Endothelial cell of umbilical vein (primary cell): Measurements from ENCODE around the gene AASDH. TPM values are rescaled to one million over a fixed set of nuclear protein-coding genes. Genes with fewer than 3 reads are reported as not detected.

Source experiments
- BruUV-seq: library from RNA; stranded (reverse); fragments of 400-500 nt; replicated peaks from 2 replicates; lab custom pipeline; 2021; lab: Mats Ljungman, UMichigan
- CTCF ChIA-PET: fragments of 300-600, 350-600 bp; sonication (Branson Sonifier 250); formaldehyde crosslinking; loops from one replicate; lab custom pipeline; 2021; ENCODE audit warnings: antibody characterized with exemption, inconsistent platforms; lab: Charles Lee
- POLR2A ChIA-PET: fragments of 300-600, 350-600 bp; sonication (Branson Sonifier 250); formaldehyde crosslinking; loops from one replicate; lab custom pipeline; 2021; ENCODE audit warnings: antibody characterized with exemption, inconsistent platforms; lab: Charles Lee
- DNase-seq: peaks from one replicate; pipeline ENCODE4 v3.0.0-alpha.2; 2011; ENCODE audit warnings: low read depth, low spot score
- FAIRE-seq: peaks from 2 replicates; lab custom pipeline; 2011; peaks lifted over from hg19 to GRCh38; lab: Jason Lieb, UNC
- H2AFZ ChIP-seq: 2 replicates; pipeline ENCODE4 v1.6.0; 2012; ENCODE audit warnings: low read depth, low read length, control low read depth, inconsistent platforms
- H3K27ac ChIP-seq: 2 replicates; pipeline ENCODE4 v1.5.1; 2011; ENCODE audit warnings: low read depth, mild to moderate bottlenecking, control low read depth, low read length, moderate library complexity; ENCODE audit not compliant: insufficient read depth
- H3K27me3 ChIP-seq, 2 experiments: 2 replicates each; pipeline versions ENCODE4 v1.6.0 to v1.6.1; 2011; ENCODE audit warnings: low read length in 2 of 2, mixed read lengths in 1 of 2; ENCODE audit not compliant: control insufficient read depth in 2 of 2, insufficient read depth in 2 of 2
- H3K36me3 ChIP-seq, 2 experiments: 2 replicates in 1 of 2; 3 replicates in 1 of 2; pipeline ENCODE4 v1.5.1; 2011; ENCODE audit warnings: low read length in 2 of 2, mild to moderate bottlenecking in 1 of 2, moderate library complexity in 1 of 2; ENCODE audit not compliant: control insufficient read depth in 2 of 2, insufficient read depth in 2 of 2; ENCODE audit errors: extremely low read depth in 1 of 2
- H3K4me1 ChIP-seq: 3 replicates; pipeline ENCODE4 v1.5.1; 2011; ENCODE audit warnings: mild to moderate bottlenecking, low read length; ENCODE audit not compliant: control insufficient read depth, insufficient read depth; ENCODE audit errors: extremely low read depth
- H3K4me2 ChIP-seq: 2 replicates; pipeline ENCODE4 v1.6.1; 2011; ENCODE audit warnings: low read length, control low read depth, mixed read lengths; ENCODE audit not compliant: insufficient read depth
- H3K4me3 ChIP-seq, 3 experiments: fragments of 200-600 bp in 1 of 3; sonication (generic), shearing (Covaris generic) in 1 of 3; replicated peaks in 1 of 3; 2 replicates each; pipeline ENCODE4 v1.5.1; 2011 to 2016; ENCODE audit warnings: control low read depth in 3 of 3, low read length in 3 of 3, mild to moderate bottlenecking in 2 of 3, inconsistent platforms in 1 of 3, low read depth in 1 of 3, moderate library complexity in 1 of 3; ENCODE audit not compliant: insufficient read depth in 1 of 3
- H3K79me2 ChIP-seq: 2 replicates; pipeline ENCODE4 v1.6.0; 2012; ENCODE audit warnings: low read length, inconsistent platforms; ENCODE audit not compliant: control insufficient read depth, insufficient read depth
- H3K9ac ChIP-seq: replicated peaks from 2 replicates; pipeline ENCODE3; 2011; ENCODE audit warnings: low read length, control low read depth; ENCODE audit not compliant: insufficient read depth; ENCODE audit errors: extremely low read depth
- H3K9me1 ChIP-seq: replicated peaks from 3 replicates; pipeline ENCODE4 v1.6.0; 2011; ENCODE audit warnings: mild to moderate bottlenecking, low read length; ENCODE audit not compliant: control insufficient read depth, insufficient read depth; ENCODE audit errors: extremely low read depth
- H3K9me3 ChIP-seq: replicated peaks from 2 replicates; pipeline ENCODE4 v1.5.1; 2012; ENCODE audit warnings: low read length, inconsistent platforms; ENCODE audit not compliant: control insufficient read depth, insufficient read depth
- H4K20me1 ChIP-seq: replicated peaks from 2 replicates; pipeline ENCODE3; 2011; ENCODE audit warnings: mild to moderate bottlenecking, low read length; ENCODE audit not compliant: control insufficient read depth, insufficient read depth; ENCODE audit errors: extremely low read depth
- FOS ChIP-seq: IDR thresholded peaks from 2 replicates; pipeline ENCODE4 v1.6.1; 2011; ENCODE audit warnings: mild to moderate bottlenecking, low read length, moderate library complexity, borderline replicate concordance; ENCODE audit not compliant: insufficient read depth
- JUN ChIP-seq: IDR thresholded peaks from 2 replicates; pipeline ENCODE4 v1.6.1; 2011; ENCODE audit warnings: borderline replicate concordance, low read depth; ENCODE audit not compliant: insufficient read length, insufficient read depth
- POLR2A ChIP-seq: IDR thresholded peaks from 2 replicates; pipeline ENCODE4 v1.6.1; 2012; ENCODE audit warnings: low read depth, mild to moderate bottlenecking, control low read depth, low read length
- dilution Hi-C: fragments of 300-500 bp; cut with MboI; formaldehyde crosslinking; loops from one replicate; pipeline ENCODE4 v1.15.0; 2019; ENCODE audit warnings: low sequenced_read_pairs; ENCODE audit not compliant: extremely low pct_ligation_motif_present
- intact Hi-C: fragments of 100-400 bp; cut with micrococcal nuclease; formaldehyde crosslinking; loops from one replicate; pipeline ENCODE4 v1.10.0; 2022
- polyA plus RNA-seq, 4 experiments: library from polyadenylated mRNA; depleted of rRNA in 3 of 4; stranded (reverse) in 3 of 4; unstranded in 1 of 4; fragments of >200 nt; gene quantifications; 2 replicates each; pipeline versions ENCODE4 v1.2.1 to v1.2.3, GENCODE V29; 2011 to 2012; ENCODE audit warnings: missing spikeins in 1 of 4
- small RNA-seq: library from RNA; depleted of rRNA; stranded (forward); fragments of <200 nt; gene quantifications from one replicate; pipeline ENCODE3, GENCODE V24; 2012; ENCODE audit warnings: low replicate concordance, low read depth; ENCODE audit not compliant: insufficient read depth, insufficient read length
- total RNA-seq: library from RNA; stranded (reverse); gene quantifications from 2 replicates; pipeline ENCODE4 v1.2.3, GENCODE V29; 2021

AASDH gene
- total and polyA plus RNA-seq, 2 donors (not counting 3 experiments of a cell fraction or from before 2014, with no cell fraction given), result 4.2 to 9.5 TPM

DNA sequence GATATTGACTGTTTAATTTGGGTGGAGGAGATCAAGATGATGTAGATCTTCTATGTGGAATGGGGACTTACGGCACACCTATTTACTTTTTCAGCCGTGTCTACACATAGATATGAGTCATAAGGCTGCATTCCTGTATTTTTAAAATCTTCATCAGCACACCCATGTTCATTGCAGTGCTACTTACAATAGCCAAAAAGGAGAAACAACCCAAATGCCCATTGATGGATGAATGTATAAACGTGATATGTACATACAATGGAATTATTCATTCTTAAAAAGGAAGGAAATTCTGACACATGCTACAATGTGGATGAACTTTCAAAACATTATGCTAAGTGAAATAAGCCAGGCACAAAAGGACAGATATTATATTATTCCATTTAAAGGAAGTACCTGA lies 98.6 kb downstream of the AASDH start:
- H3K27me3 ChIP-seq, result no peaks in the 10 kb centered on the region
- no peak overlapping the region for H2AFZ ChIP-seq
- DNase-seq (peak; percentile 59), FAIRE-seq (peak; percentile 81)
- CTCF ChIA-PET, result no interaction called here
- H3K79me2 ChIP-seq, result no peaks in the 10 kb centered on the region
- no peak overlapping the region for H3K27ac ChIP-seq
- no TSS peak for BruUV-seq
- H3K4me2 ChIP-seq, result peak overlapping the region; percentile 2
- no peaks in the 10 kb centered on the region for H3K36me3 ChIP-seq
- dilution Hi-C loops (no loop called here), intact Hi-C loops (no loop called here)
- TF ChIP-seq JUN (peak; percentile 64), FOS (peak; percentile 56), POLR2A (no peak)
- no peaks in the 10 kb centered on the region for H3K9me3 ChIP-seq
- H3K4me3 ChIP-seq, result no peak overlapping the region
- H3K9me1 ChIP-seq, result no peaks in the 10 kb centered on the region
- no peaks in the 10 kb centered on the region for H4K20me1 ChIP-seq
- H3K4me1 ChIP-seq, result peaks cover 12% of the 10 kb centered on the region
- H3K9ac ChIP-seq, result no peak overlapping the region
- POLR2A ChIA-PET, result no interaction called here

Small RNAs within 50 kb of the gene (small RNA-seq; reads per million reads assigned to genes)
- gene RNU6-197P, result not detected

Other genes starting within 250 kb of the AASDH start
- gene PPAT, start 48.1 kb upstream of the AASDH start, total RNA-seq, result 21.8 and 25.5 TPM in 2 replicates
- 3.4 and 4.3 TPM in 2 replicates for gene PPAT, start 48.1 kb upstream of the AASDH start, polyA plus RNA-seq
- 124 and 135 TPM in 2 replicates for gene PAICS, start 48.8 kb upstream of the AASDH start, total RNA-seq
- gene PAICS, start 48.8 kb upstream of the AASDH start, polyA plus RNA-seq, result 73.8 and 85.9 TPM in 2 replicates
- gene SRP72, start 80.1 kb upstream of the AASDH start, total RNA-seq, result 132 and 145 TPM in 2 replicates
- gene SRP72, start 80.1 kb upstream of the AASDH start, polyA plus RNA-seq, result 33.9 and 65.7 TPM in 2 replicates
- gene ARL9, start 118.3 kb upstream of the AASDH start, total RNA-seq, result 0.51 and 1.1 TPM in 2 replicates
- 0.40 and 0.62 TPM in 2 replicates for gene ARL9, start 118.3 kb upstream of the AASDH start, polyA plus RNA-seq